Neural cell (in vitro differentiated cells): ENCODE data around the gene DPP3.

Experiments
- EZH2 ChIP-seq: fragments of 200-600, 300-800 bp; shearing (Covaris generic), sonication (generic); IDR thresholded peaks from 2 replicates; pipeline ENCODE4 v1.6.1; 2014; ENCODE audit warnings: antibody characterized with exemption, low read length, borderline replicate concordance, mild to moderate bottlenecking; ENCODE audit not compliant: insufficient read depth, poor library complexity, severe bottlenecking
- REST ChIP-seq: IDR thresholded peaks from 2 replicates; pipeline ENCODE4 v1.6.1; 2012; ENCODE audit warnings: borderline replicate concordance
- SMC3 ChIP-seq: fragments of 450-650 bp; conservative IDR thresholded peaks from 2 replicates; pipeline ENCODE4 v1.6.1; 2014; ENCODE audit warnings: antibody characterized with exemption, mild to moderate bottlenecking, moderate library complexity; ENCODE audit not compliant: poor library complexity
- TAF1 ChIP-seq: IDR thresholded peaks from 2 replicates; pipeline ENCODE4 v1.6.1; 2012; ENCODE audit warnings: low read depth
- TF ChIP-seq, protein P1 (sequence below): fragments of 450-650 bp; IDR thresholded peaks from 2 replicates; pipeline ENCODE4 v1.5.1; 2014; ENCODE audit warnings: antibody characterized with exemption, mild to moderate bottlenecking, moderate library complexity; ENCODE audit not compliant: poor library complexity, severe bottlenecking

GRCh38 chr11:66546966-66547661 is 66.9 kb downstream of the DPP3 start:
- TF ChIP-seq SMC3: no peak
- TF ChIP-seq, protein P1, sequence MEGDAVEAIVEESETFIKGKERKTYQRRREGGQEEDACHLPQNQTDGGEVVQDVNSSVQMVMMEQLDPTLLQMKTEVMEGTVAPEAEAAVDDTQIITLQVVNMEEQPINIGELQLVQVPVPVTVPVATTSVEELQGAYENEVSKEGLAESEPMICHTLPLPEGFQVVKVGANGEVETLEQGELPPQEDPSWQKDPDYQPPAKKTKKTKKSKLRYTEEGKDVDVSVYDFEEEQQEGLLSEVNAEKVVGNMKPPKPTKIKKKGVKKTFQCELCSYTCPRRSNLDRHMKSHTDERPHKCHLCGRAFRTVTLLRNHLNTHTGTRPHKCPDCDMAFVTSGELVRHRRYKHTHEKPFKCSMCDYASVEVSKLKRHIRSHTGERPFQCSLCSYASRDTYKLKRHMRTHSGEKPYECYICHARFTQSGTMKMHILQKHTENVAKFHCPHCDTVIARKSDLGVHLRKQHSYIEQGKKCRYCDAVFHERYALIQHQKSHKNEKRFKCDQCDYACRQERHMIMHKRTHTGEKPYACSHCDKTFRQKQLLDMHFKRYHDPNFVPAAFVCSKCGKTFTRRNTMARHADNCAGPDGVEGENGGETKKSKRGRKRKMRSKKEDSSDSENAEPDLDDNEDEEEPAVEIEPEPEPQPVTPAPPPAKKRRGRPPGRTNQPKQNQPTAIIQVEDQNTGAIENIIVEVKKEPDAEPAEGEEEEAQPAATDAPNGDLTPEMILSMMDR: no peak
- no peak for TF ChIP-seq TAF1
- TF ChIP-seq REST: no peak
- TF ChIP-seq EZH2: no peak
